ENCODE results near the gene KIAA2012.
"Not testable (repeated sequence)": the region's sequence is repeated elsewhere in the genome, so short reads cannot be mapped to it uniquely, and the experiment has no call there.

KIAA2012 gene

GRCh38 chr2:202215179-202215578, 142.1 kb downstream of the KIAA2012 start:
- no peak for TF ChIP-seq CTCF (IDR thresholded peaks at IDR 0.05; ENCODE audit: low read depth, low read length)
- DNase-seq, result no peak
- Histone ChIP-seq H3K4me3 (ENCODE audit: low read depth, low read length) (no peak overlapping the region), H3K4me1 (no peaks in the 10 kb centered on the region), H3K9me3 (no peaks in the 10 kb centered on the region), H3K36me3 (peaks cover 51% of the 10 kb centered on the region), H3K27me3 (no peaks in the 10 kb centered on the region)

GRCh38 chr2:202221873-202222272, 148.8 kb downstream of the KIAA2012 start:
- no peak for DNase-seq
- TF ChIP-seq CTCF (IDR thresholded peaks at IDR 0.05; ENCODE audit: low read depth, low read length), result no peak
- H3K27me3 ChIP-seq, result no peaks in the 10 kb centered on the region
- H3K4me3 ChIP-seq (ENCODE audit: low read depth, low read length), result no peak overlapping the region
- H3K36me3 ChIP-seq, result peaks cover 25% of the 10 kb centered on the region
- peaks cover 5% of the 10 kb centered on the region; the same call in 1 of the 2 replicates for H3K4me1 ChIP-seq
- no peaks in the 10 kb centered on the region for H3K9me3 ChIP-seq

GRCh38 chr2:202237787-202238233, 164.8 kb downstream of the KIAA2012 start:
- H3K4me3 ChIP-seq (ENCODE audit: low read depth, low read length), result peak overlapping the region; percentile 99
- no peak for TF ChIP-seq CTCF (IDR thresholded peaks at IDR 0.05; ENCODE audit: low read depth, low read length)
- peaks cover 5% of the 10 kb centered on the region for H3K4me1 ChIP-seq
- H3K36me3 ChIP-seq, result peaks cover 4% of the 10 kb centered on the region; the same call in 1 of the 2 replicates
- no peaks in the 10 kb centered on the region for H3K9me3 ChIP-seq
- no peak for DNase-seq
- H3K27me3 ChIP-seq, result no peaks in the 10 kb centered on the region

GRCh38 chr2:202238234-202239197, 165.5 kb downstream of the KIAA2012 start, which contains the start of gene SUMO1:
Gene SUMO1 (minus strand): TSS chr2:202238597. CDS start chr2:202238451, 146 bp downstream.
- peaks cover 5% of the 10 kb centered on the region for H3K4me1 ChIP-seq
- H3K36me3 ChIP-seq, result peaks cover 2% of the 10 kb centered on the region; the same call in 1 of the 2 replicates
- H3K4me3 ChIP-seq (ENCODE audit: low read depth, low read length), result peak within 1 kb of the TSS; percentile 99
- H3K9me3 ChIP-seq, result no peaks in the 10 kb centered on the region
- no peaks in the 10 kb centered on the region for H3K27me3 ChIP-seq
- DNase-seq, result peak; percentile 93
- no peak for TF ChIP-seq CTCF (IDR thresholded peaks at IDR 0.05; ENCODE audit: low read depth, low read length)

- H3K27me3 ChIP-seq; H3K36me3 ChIP-seq; H3K4me3 ChIP-seq (ENCODE audit: low read depth, low read length); H3K9me3 ChIP-seq; H3K4me1 ChIP-seq; DNase-seq: not testable (repeated sequence)
Measured at GRCh38 chr2:202247710-202248109, 174.7 kb downstream of the KIAA2012 start.

GRCh38 chr2:202249521-202250253, 176.6 kb downstream of the KIAA2012 start:
- no peaks in the 10 kb centered on the region for H3K4me1 ChIP-seq
- no peaks in the 10 kb centered on the region for H3K36me3 ChIP-seq
- DNase-seq, result no peak
- H3K9me3 ChIP-seq, result 0 out of 2 replicates have a peak, but pooled peaks cover 2% of the 10 kb centered on the region
- H3K4me3 ChIP-seq (ENCODE audit: low read depth, low read length), result no peak overlapping the region
- H3K27me3 ChIP-seq, result no peaks in the 10 kb centered on the region
- TF ChIP-seq CTCF (IDR thresholded peaks at IDR 0.05; ENCODE audit: low read depth, low read length), result no peak
